ENCODE data around the gene ZNF225. TPM values are rescaled to one million over a fixed set of nuclear protein-coding genes. Genes with fewer than 3 reads are reported as not detected.
"Not testable (repeated sequence)": the region's sequence is repeated elsewhere in the genome, so short reads cannot be mapped to it uniquely, and the experiment has no call there.

The ZNF225 gene
- polyA plus RNA-seq, 2 donors, result 0.81 to 0.92 TPM

DNA sequence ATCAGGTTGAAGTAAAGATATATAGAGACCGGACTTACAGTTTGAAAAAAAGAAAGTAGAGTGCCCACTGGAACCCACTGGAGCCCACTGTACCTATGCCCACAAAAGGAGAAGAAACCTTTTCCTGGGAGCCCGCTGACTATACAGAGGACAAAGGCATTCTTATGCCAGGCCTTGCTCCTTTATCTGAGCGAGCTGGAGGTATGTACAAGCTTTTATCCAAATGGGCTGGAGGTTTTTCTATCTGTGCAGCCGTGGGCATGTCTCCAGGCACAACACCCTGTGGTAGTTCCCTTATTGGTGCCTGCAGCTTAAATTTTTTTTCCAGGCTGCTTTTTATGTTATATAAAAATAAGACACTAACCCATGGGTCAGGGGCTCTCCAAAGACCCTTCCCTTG is 36.6 kb downstream of the ZNF225 start:
- Histone ChIP-seq H3K27ac (ENCODE audit: low read depth in 2 of 2, low read length in 1 of 2) (no peak overlapping the region), H3K4me3 (ENCODE audit: low read depth in 1 of 2, low read length in 2 of 2) (no peak overlapping the region), H3K4me1 (ENCODE audit: control insufficient read depth in 2 of 2, insufficient read depth in 2 of 2, low read length in 1 of 2) (no peaks in the 10 kb centered on the region), H3K27me3 (ENCODE audit: control insufficient read depth in 1 of 2, insufficient read depth in 2 of 2, low read length in 2 of 2) (no peaks in the 10 kb centered on the region), H3K36me3 (ENCODE audit: control insufficient read depth in 2 of 2, insufficient read depth in 2 of 2, low read length in 1 of 2) (peaks cover 27% of the 10 kb centered on the region in 2 donors), H3K9me3 (ENCODE audit: control insufficient read depth in 2 of 2, insufficient read depth in 1 of 2, low read depth in 1 of 2, low read length in 1 of 2) (no peaks in the 10 kb centered on the region)
- 98 to 99% methylated on average over 4 of the region's 4 CpGs for WGBS, 2 donors

DNA sequence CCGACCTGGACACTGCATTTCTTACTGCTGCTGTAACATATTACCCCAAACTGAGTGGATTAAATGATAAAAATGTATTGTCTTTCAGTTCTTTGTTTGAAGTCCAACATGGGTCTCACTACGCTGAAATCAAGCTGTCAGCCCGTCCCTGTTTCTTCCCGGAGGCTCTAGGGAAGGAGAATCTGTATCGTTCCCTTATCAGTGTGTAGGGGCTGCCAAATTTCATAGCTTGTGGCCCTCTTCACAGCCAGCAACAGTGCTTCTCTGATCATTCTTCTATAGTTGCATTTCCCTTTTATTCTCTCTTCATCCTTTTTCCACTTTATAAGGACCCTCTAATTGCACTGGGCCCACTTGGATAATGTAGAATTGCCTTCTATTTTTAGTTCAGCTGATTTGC is 38.3 kb downstream of the ZNF225 start:
- Histone ChIP-seq H3K4me1 (ENCODE audit: control insufficient read depth in 2 of 2, insufficient read depth in 2 of 2, low read length in 1 of 2) (no peaks in the 10 kb centered on the region), H3K27ac (ENCODE audit: low read depth in 2 of 2, low read length in 1 of 2) (no peak overlapping the region), H3K27me3 (ENCODE audit: control insufficient read depth in 1 of 2, insufficient read depth in 2 of 2, low read length in 2 of 2) (no peaks in the 10 kb centered on the region), H3K36me3 (ENCODE audit: control insufficient read depth in 2 of 2, insufficient read depth in 2 of 2, low read length in 1 of 2) (peaks cover 29 to 34% of the 10 kb centered on the region in 2 donors), H3K4me3 (ENCODE audit: low read depth in 1 of 2, low read length in 2 of 2) (no peak overlapping the region), H3K9me3 (ENCODE audit: control insufficient read depth in 2 of 2, insufficient read depth in 1 of 2, low read depth in 1 of 2, low read length in 1 of 2) (peaks cover under 1 to 2% of the 10 kb centered on the region in 2 donors)
- WGBS, 2 donors, result 98% methylated on average over 5 of the region's 5 CpGs

DNA sequence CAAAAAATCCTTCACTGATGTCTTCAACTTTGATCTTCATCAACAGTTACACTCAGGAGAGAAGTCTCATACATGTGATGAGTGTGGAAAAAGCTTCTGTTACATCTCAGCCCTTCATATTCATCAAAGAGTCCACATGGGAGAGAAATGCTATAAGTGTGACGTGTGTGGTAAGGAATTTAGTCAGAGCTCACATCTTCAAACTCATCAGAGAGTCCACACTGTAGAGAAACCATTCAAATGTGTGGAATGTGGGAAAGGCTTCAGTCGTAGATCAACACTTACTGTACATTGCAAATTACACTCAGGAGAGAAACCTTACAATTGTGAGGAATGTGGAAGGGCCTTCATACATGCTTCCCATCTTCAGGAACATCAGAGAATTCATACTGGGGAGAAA is 43.3 kb downstream of the ZNF225 start:
- Histone ChIP-seq H3K27me3 (ENCODE audit: control insufficient read depth in 1 of 2, insufficient read depth in 2 of 2, low read length in 2 of 2) (no peaks in the 10 kb centered on the region), H3K36me3 (ENCODE audit: control insufficient read depth in 2 of 2, insufficient read depth in 2 of 2, low read length in 1 of 2) (peaks cover 16 to 19% of the 10 kb centered on the region in 2 donors), H3K9me3 (ENCODE audit: control insufficient read depth in 2 of 2, insufficient read depth in 1 of 2, low read depth in 1 of 2, low read length in 1 of 2) (peaks cover 2 to 19% of the 10 kb centered on the region in 2 donors), H3K4me1 (ENCODE audit: control insufficient read depth in 2 of 2, insufficient read depth in 2 of 2, low read length in 1 of 2) (no peaks in the 10 kb centered on the region), H3K27ac (ENCODE audit: low read depth in 2 of 2, low read length in 1 of 2) (no peak overlapping the region), H3K4me3 (ENCODE audit: low read depth in 1 of 2, low read length in 2 of 2) (no peak overlapping the region)
- WGBS, 2 donors, result 89 to 94% methylated on average over 2 of the region's 2 CpGs

DNA sequence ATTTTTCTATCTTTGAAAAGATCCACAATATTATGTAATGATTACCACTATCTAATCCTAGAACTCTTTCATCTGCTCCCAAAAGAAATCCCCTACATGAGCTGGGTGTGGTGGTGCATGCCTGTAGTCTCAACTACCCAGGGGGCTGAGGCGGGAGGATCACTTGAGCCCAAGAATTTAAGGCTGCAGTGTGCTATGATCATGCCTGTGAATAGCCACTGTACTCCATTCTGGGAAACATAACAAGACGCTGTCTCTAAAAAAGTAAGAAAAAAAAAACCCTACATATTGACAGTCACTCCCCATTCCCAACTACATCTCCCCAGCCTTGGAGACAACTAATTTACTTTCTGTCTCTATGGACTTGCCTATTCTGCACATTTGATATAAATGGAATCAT is 50.6 kb downstream of the ZNF225 start:
- H3K36me3 ChIP-seq (ENCODE audit: control insufficient read depth in 2 of 2, insufficient read depth in 2 of 2, low read length in 1 of 2), result peaks cover 5 to 8% of the 10 kb centered on the region in 2 donors
- H3K9me3 ChIP-seq (ENCODE audit: control insufficient read depth in 2 of 2, insufficient read depth in 1 of 2, low read depth in 1 of 2, low read length in 1 of 2), result peaks cover 3 to 5% of the 10 kb centered on the region in 2 donors
- no peaks in the 10 kb centered on the region for H3K27me3 ChIP-seq (ENCODE audit: control insufficient read depth in 1 of 2, insufficient read depth in 2 of 2, low read length in 2 of 2)
- H3K4me3 ChIP-seq (ENCODE audit: low read depth in 1 of 2, low read length in 2 of 2), result no peak overlapping the region
- H3K27ac ChIP-seq (ENCODE audit: low read depth in 2 of 2, low read length in 1 of 2), result no peak overlapping the region
- peaks cover 0 to 2% of the 10 kb centered on the region in 2 donors for H3K4me1 ChIP-seq (ENCODE audit: control insufficient read depth in 2 of 2, insufficient read depth in 2 of 2, low read length in 1 of 2)
- 93 to 95% methylated on average over 2 of the region's 2 CpGs for WGBS, 2 donors

DNA sequence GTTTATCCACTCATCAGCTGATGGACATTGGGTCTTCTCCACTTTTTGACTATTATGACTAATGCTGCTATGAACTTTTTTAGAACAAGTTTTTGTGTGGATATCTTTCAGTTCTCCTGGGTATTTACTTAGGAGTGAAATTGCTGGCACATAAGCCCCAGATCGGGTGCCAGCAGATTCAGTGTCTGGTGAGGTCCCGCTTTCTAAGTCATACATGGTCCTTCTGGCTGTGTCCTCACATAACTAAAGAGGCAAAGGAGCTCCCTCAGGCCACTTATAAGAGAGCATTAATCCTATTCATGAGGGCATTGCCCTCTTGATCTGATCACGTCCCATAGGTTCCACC is 51.1 kb downstream of the ZNF225 start:
- H3K9me3 ChIP-seq (ENCODE audit: control insufficient read depth in 2 of 2, insufficient read depth in 1 of 2, low read depth in 1 of 2, low read length in 1 of 2), result peaks cover 2 to 3% of the 10 kb centered on the region in 2 donors
- WGBS, 2 donors, result 62 to 66% methylated on average over 3 of the region's 3 CpGs
- H3K36me3 ChIP-seq (ENCODE audit: control insufficient read depth in 2 of 2, insufficient read depth in 2 of 2, low read length in 1 of 2), result peaks cover 5 to 8% of the 10 kb centered on the region in 2 donors
- H3K27me3 ChIP-seq (ENCODE audit: control insufficient read depth in 1 of 2, insufficient read depth in 2 of 2, low read length in 2 of 2), result no peaks in the 10 kb centered on the region
- peak overlapping the region; percentile 27 to 50 for H3K27ac ChIP-seq (ENCODE audit: low read depth in 2 of 2, low read length in 1 of 2)
- peaks cover 0 to 2% of the 10 kb centered on the region in 2 donors for H3K4me1 ChIP-seq (ENCODE audit: control insufficient read depth in 2 of 2, insufficient read depth in 2 of 2, low read length in 1 of 2)
- peak overlapping the region; percentile 76 to 97 for H3K4me3 ChIP-seq (ENCODE audit: low read depth in 1 of 2, low read length in 2 of 2)

DNA sequence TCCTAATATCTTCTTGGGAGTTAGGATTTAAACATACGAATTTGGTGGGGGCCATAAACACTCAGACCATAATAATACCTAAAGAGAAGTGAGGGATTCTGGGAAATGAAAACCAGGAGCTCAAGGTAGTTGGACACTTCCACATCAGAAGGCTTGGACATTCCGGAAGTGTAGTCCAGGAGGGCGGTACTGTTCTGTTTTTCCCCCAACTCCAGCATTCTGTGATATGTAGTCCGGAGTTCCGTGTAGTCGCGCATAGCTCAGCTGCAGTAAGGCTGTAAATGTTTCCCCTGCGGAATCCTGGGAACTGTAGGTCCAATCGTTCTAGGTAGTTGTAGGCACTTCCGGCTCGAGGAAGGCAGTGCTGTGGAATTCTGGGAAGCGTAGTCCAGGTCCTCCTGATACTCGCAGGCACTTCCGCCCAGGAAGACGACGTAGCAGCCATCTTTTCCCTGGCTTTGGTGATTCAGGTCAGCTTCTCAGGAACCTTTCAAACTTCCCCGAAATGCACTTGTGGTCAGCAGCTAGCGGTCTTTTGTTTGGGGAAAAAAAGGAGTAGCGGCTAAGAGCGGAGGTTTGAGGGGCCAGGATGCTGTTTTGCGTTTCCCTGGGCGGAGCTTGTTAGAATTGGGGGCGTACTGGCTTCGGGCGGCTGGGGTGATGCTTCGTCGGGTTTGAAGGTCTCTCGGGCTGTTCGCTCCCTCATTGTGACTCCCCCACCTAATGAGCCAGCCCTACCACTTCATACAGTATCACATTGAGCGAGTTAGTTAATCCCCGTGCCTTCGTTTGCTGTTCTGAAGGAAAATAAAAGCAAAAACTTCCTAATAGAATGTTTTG is 51.7 kb downstream of the ZNF225 start, which contains the start of gene ZNF226:
Gene ZNF226, plus strand, starts transcription at position 428 of the 840 bp plus-strand sequence. CDS start 4,981 bp downstream, outside the sequence.
- H3K4me3 ChIP-seq (ENCODE audit: low read depth in 1 of 2, low read length in 2 of 2), result peak within 1 kb of the TSS; percentile 76 to 97
- H3K4me1 ChIP-seq (ENCODE audit: control insufficient read depth in 2 of 2, insufficient read depth in 2 of 2, low read length in 1 of 2), result peaks cover 0 to 2% of the 10 kb centered on the region in 2 donors
- peak within 1 kb of the TSS; percentile 85 to 95 for H3K27ac ChIP-seq (ENCODE audit: low read depth in 2 of 2, low read length in 1 of 2)
- H3K27me3 ChIP-seq (ENCODE audit: control insufficient read depth in 1 of 2, insufficient read depth in 2 of 2, low read length in 2 of 2), result no peaks in the 10 kb centered on the region
- WGBS, 2 donors, result 0 to 1% methylated on average over 32 of the region's 32 CpGs
- H3K36me3 ChIP-seq (ENCODE audit: control insufficient read depth in 2 of 2, insufficient read depth in 2 of 2, low read length in 1 of 2), result peaks cover 8 to 12% of the 10 kb centered on the region in 2 donors
- peaks cover 3 to 5% of the 10 kb centered on the region in 2 donors for H3K9me3 ChIP-seq (ENCODE audit: control insufficient read depth in 2 of 2, insufficient read depth in 1 of 2, low read depth in 1 of 2, low read length in 1 of 2)

DNA sequence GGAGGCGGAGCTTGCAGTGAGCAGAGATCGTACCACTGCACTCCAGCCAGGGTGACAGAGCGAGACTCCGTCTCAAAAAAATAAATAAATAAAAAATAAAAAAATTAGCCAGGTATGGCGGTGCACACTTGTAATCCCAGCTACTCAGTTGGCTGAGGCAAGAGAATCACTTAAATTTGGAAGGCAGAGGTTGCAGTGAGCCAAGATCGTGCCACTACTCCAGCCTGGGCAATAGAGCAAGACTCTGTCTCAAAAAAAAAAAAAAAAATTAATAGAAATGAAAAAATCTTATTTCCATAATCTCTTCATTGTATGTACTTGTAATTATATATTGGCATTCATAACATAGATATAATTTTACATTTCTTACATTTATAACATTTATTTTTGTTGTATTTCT is 57.5 kb downstream of the ZNF225 start:
- peaks cover 3 to 13% of the 10 kb centered on the region in 2 donors for H3K9me3 ChIP-seq (ENCODE audit: control insufficient read depth in 2 of 2, insufficient read depth in 1 of 2, low read depth in 1 of 2, low read length in 1 of 2)
- peaks cover 28 to 40% of the 10 kb centered on the region in 2 donors for H3K36me3 ChIP-seq (ENCODE audit: control insufficient read depth in 2 of 2, insufficient read depth in 2 of 2, low read length in 1 of 2)
- H3K27ac ChIP-seq (ENCODE audit: low read depth in 2 of 2, low read length in 1 of 2); H3K4me3 ChIP-seq (ENCODE audit: low read depth in 1 of 2, low read length in 2 of 2); H3K27me3 ChIP-seq (ENCODE audit: control insufficient read depth in 1 of 2, insufficient read depth in 2 of 2, low read length in 2 of 2); H3K4me1 ChIP-seq (ENCODE audit: control insufficient read depth in 2 of 2, insufficient read depth in 2 of 2, low read length in 1 of 2): not testable (repeated sequence)
- 99% methylated on average over 6 of the region's 6 CpGs for WGBS, 2 donors

DNA sequence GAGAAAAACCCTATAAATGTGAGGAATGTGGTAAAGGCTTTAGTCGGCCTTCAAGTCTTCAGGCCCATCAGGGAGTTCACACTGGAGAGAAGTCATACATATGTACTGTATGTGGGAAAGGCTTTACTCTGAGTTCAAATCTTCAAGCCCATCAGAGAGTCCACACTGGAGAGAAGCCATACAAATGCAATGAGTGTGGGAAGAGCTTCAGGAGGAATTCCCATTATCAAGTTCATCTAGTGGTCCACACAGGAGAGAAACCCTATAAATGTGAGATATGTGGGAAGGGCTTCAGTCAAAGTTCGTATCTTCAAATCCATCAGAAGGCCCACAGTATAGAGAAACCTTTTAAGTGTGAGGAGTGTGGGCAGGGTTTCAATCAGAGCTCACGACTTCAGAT is 63.4 kb downstream of the ZNF225 start:
- Histone ChIP-seq H3K27me3 (ENCODE audit: control insufficient read depth in 1 of 2, insufficient read depth in 2 of 2, low read length in 2 of 2) (no peaks in the 10 kb centered on the region), H3K9me3 (ENCODE audit: control insufficient read depth in 2 of 2, insufficient read depth in 1 of 2, low read depth in 1 of 2, low read length in 1 of 2) (peaks cover 8 to 32% of the 10 kb centered on the region in 2 donors), H3K4me1 (ENCODE audit: control insufficient read depth in 2 of 2, insufficient read depth in 2 of 2, low read length in 1 of 2) (no peaks in the 10 kb centered on the region), H3K36me3 (ENCODE audit: control insufficient read depth in 2 of 2, insufficient read depth in 2 of 2, low read length in 1 of 2) (peaks cover 26 to 31% of the 10 kb centered on the region in 2 donors), H3K27ac (ENCODE audit: low read depth in 2 of 2, low read length in 1 of 2) (no peak overlapping the region), H3K4me3 (ENCODE audit: low read depth in 1 of 2, low read length in 2 of 2) (no peak overlapping the region)
- WGBS, 2 donors, result 98% methylated on average over 3 of the region's 3 CpGs

DNA sequence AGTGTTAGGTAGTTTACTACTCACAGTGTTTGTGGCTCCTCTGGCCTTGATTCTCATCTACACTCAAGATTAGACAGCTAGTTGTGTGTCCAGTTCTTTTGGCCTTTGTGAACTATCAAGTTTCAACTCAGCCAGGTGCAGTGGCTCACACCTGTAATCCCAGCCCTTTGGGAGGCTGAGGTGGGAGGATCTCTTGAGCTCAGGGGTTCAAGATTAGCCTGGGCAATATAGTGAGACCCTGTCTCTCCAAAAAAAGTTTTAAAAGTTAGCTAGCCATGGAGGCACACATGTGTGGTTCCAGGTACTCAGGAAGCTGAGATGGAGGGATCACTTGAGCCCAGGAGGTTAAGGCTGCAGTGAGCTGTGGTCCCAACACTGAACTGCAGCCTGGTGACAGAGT is 67.8 kb downstream of the ZNF225 start:
- H3K27me3 ChIP-seq (ENCODE audit: control insufficient read depth in 1 of 2, insufficient read depth in 2 of 2, low read length in 2 of 2), result no peaks in the 10 kb centered on the region
- H3K27ac ChIP-seq (ENCODE audit: low read depth in 2 of 2, low read length in 1 of 2), result no peak overlapping the region
- peaks cover 7% of the 10 kb centered on the region in 2 donors for H3K36me3 ChIP-seq (ENCODE audit: control insufficient read depth in 2 of 2, insufficient read depth in 2 of 2, low read length in 1 of 2)
- H3K4me3 ChIP-seq (ENCODE audit: low read depth in 1 of 2, low read length in 2 of 2), result no peak overlapping the region
- peaks cover 5 to 23% of the 10 kb centered on the region in 2 donors for H3K9me3 ChIP-seq (ENCODE audit: control insufficient read depth in 2 of 2, insufficient read depth in 1 of 2, low read depth in 1 of 2, low read length in 1 of 2)
- no peaks in the 10 kb centered on the region for H3K4me1 ChIP-seq (ENCODE audit: control insufficient read depth in 2 of 2, insufficient read depth in 2 of 2, low read length in 1 of 2)

DNA sequence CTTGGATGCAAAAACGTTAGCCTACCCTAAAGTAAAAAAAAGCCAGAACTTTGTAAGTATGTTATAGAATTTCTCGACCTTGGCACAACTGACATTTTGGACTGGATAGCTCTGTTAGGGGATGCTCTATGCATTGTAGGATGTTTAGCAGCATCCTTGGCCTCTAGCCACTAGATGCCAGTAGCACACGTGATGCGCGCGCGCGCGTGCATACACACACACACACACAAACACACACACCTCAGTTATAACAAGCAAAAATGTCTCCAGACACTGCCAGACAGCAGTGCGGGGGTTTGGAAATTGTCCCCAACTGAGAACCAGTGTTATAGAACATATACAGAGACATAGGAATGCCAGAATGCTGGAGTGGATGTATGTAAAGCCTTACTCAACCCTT is 68.9 kb downstream of the ZNF225 start:
- H3K4me1 ChIP-seq (ENCODE audit: control insufficient read depth in 2 of 2, insufficient read depth in 2 of 2, low read length in 1 of 2), result no peaks in the 10 kb centered on the region
- peaks cover 0 to 12% of the 10 kb centered on the region in 2 donors for H3K9me3 ChIP-seq (ENCODE audit: control insufficient read depth in 2 of 2, insufficient read depth in 1 of 2, low read depth in 1 of 2, low read length in 1 of 2)
- no peak overlapping the region for H3K4me3 ChIP-seq (ENCODE audit: low read depth in 1 of 2, low read length in 2 of 2)
- 82 to 87% methylated on average over 10 of the region's 10 CpGs for WGBS, 2 donors
- H3K27me3 ChIP-seq (ENCODE audit: control insufficient read depth in 1 of 2, insufficient read depth in 2 of 2, low read length in 2 of 2), result no peaks in the 10 kb centered on the region
- no peaks in the 10 kb centered on the region for H3K36me3 ChIP-seq (ENCODE audit: control insufficient read depth in 2 of 2, insufficient read depth in 2 of 2, low read length in 1 of 2)
- H3K27ac ChIP-seq (ENCODE audit: low read depth in 2 of 2, low read length in 1 of 2), result no peak overlapping the region

Measured in esophagus (tissue), 2 donors.